GM12878 (cell line): ENCODE results near the gene DMD. TPM values are rescaled to one million over a fixed set of nuclear protein-coding genes. Genes with fewer than 3 reads are reported as not detected.

Source experiments
- EZH2 ChIP-seq: IDR thresholded peaks from 2 replicates; pipeline ENCODE4 v1.6.1; 2012; ENCODE audit warnings: low read depth, mild to moderate bottlenecking, control low read depth, inconsistent platforms, low read length, borderline replicate concordance; ENCODE audit not compliant: control insufficient read depth
- GATAD2B ChIP-seq: fragments of 450-650 bp; conservative IDR thresholded peaks from 2 replicates; pipeline ENCODE4 v1.6.1; 2017; ENCODE audit warnings: low read depth, mild to moderate bottlenecking, moderate library complexity
- NR2C1 ChIP-seq: fragments of 450-650 bp; IDR thresholded peaks from 2 replicates; pipeline ENCODE4 v1.6.1; 2017; ENCODE audit warnings: antibody characterized with exemption, mild to moderate bottlenecking, moderate library complexity
- SIX5 ChIP-seq: IDR thresholded peaks from 2 replicates; pipeline ENCODE4 v1.6.1; 2011; ENCODE audit warnings: mild to moderate bottlenecking, low read depth, low read length, moderate library complexity; ENCODE audit not compliant: severe bottlenecking
- SRF ChIP-seq, 2 experiments: IDR thresholded peaks; 2 replicates each; pipeline ENCODE4 v1.6.1; 2011; ENCODE audit warnings: low read depth in 2 of 2, low read length in 2 of 2, mild to moderate bottlenecking in 1 of 2, moderate library complexity in 1 of 2
- YY1 ChIP-seq: IDR thresholded peaks from 2 replicates; pipeline ENCODE4 v1.6.1; 2011; ENCODE audit warnings: low read depth, mild to moderate bottlenecking, low read length
- ZNF217 ChIP-seq: fragments of 450-650 bp; IDR thresholded peaks from 2 replicates; pipeline ENCODE4 v1.6.1; 2017; ENCODE audit warnings: antibody characterized with exemption, mild to moderate bottlenecking
- ZNF274 ChIP-seq: IDR thresholded peaks from one replicate; pipeline ENCODE4 v1.8.0; 2011; ENCODE audit not compliant: insufficient read length, insufficient read depth
- ZSCAN29 ChIP-seq: fragments of 450-650 bp; IDR thresholded peaks from 2 replicates; pipeline ENCODE4 v1.6.1; 2017; ENCODE audit warnings: mild to moderate bottlenecking, moderate library complexity
- polyA plus RNA-seq, 11 experiments: library from polyadenylated mRNA; depleted of rRNA in 4 of 11; unstranded in 6 of 11; stranded (reverse) in 5 of 11; fragments of >200 nt; fragmentation: Nextera tagmentation in 4 of 11; fragmentation: Illumina TruSeq in 1 of 11; extraction: Ambion mirVana in 4 of 11; extraction: Trizol in 1 of 11; gene quantifications; 1 replicate in 1 of 11; 2 replicates in 10 of 11; pipeline versions ENCODE4 v1.2.1 to v1.2.3, GENCODE V29; 2011 to 2016; ENCODE audit warnings: inconsistent platforms in 2 of 11, missing spikeins in 2 of 11, low read depth in 1 of 11
- total RNA-seq, 4 experiments: library from RNA; depleted of rRNA in 3 of 4; stranded (reverse); fragments of >200 nt in 3 of 4; fragmentation: Illumina TruSeq in 1 of 4; extraction: Trizol in 1 of 4; gene quantifications; 2 replicates each; pipeline versions ENCODE4 v1.2.1 to v1.2.3, GENCODE V29; 2013 to 2021
- TF ChIP-seq, protein P1 (sequence below): fragments of 450-650 bp; IDR thresholded peaks from 2 replicates; pipeline ENCODE4 v1.6.1; 2017; ENCODE audit warnings: borderline replicate concordance
- TF ChIP-seq, protein P2 (sequence below): fragments of 450-650 bp; formaldehyde crosslinking; IDR thresholded peaks from 2 replicates; pipeline ENCODE4 v1.4.0; 2020; ENCODE audit warnings: mild to moderate bottlenecking, moderate library complexity
- TF ChIP-seq, protein P3 (sequence below): IDR thresholded peaks from 2 replicates; pipeline ENCODE4 v1.6.1; 2011; ENCODE audit warnings: low read depth, mild to moderate bottlenecking, low read length, moderate library complexity, borderline replicate concordance; ENCODE audit errors: extremely low read depth

DMD gene
- total and polyA plus RNA-seq, 10 of the 15 experiments (the other 5 are each of a cell fraction or from before 2014, with no cell fraction given) = 1.4 to 24.3 (median 4.3) TPM

DNA sequence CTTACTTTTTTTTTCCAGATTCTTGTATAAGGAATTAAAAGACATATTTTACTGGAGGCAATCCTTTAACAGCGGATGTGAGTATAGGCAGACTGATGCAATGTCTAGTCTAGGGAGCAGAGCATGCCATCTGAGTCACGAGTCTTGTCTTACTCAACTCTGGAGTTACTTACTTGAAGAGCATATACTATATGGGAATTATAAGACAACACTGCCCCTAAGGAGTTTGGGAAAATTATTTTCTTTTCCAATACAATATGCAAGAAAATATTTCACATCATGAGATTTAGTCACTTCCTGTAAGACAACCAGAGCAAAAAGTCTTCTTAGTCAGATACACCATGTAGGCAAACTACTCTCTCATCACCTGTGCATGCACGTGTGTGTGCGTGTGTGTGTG lies 1602.2 kb downstream of the DMD start (continued):
- TF ChIP-seq EZH2 = no peak
- TF ChIP-seq SIX5 = no peak
- no peak for TF ChIP-seq SRF (IDR thresholded peaks at IDR 0.05; ENCODE audit: low read depth in 2 of 2, low read length in 2 of 2)
- no peak for TF ChIP-seq ZNF217
- TF ChIP-seq, protein P1, sequence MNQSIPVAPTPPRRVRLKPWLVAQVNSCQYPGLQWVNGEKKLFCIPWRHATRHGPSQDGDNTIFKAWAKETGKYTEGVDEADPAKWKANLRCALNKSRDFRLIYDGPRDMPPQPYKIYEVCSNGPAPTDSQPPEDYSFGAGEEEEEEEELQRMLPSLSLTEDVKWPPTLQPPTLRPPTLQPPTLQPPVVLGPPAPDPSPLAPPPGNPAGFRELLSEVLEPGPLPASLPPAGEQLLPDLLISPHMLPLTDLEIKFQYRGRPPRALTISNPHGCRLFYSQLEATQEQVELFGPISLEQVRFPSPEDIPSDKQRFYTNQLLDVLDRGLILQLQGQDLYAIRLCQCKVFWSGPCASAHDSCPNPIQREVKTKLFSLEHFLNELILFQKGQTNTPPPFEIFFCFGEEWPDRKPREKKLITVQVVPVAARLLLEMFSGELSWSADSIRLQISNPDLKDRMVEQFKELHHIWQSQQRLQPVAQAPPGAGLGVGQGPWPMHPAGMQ = no peak
- TF ChIP-seq YY1 = no peak
- no peak for TF ChIP-seq ZSCAN29
- no peak for TF ChIP-seq GATAD2B
- TF ChIP-seq, protein P2, sequence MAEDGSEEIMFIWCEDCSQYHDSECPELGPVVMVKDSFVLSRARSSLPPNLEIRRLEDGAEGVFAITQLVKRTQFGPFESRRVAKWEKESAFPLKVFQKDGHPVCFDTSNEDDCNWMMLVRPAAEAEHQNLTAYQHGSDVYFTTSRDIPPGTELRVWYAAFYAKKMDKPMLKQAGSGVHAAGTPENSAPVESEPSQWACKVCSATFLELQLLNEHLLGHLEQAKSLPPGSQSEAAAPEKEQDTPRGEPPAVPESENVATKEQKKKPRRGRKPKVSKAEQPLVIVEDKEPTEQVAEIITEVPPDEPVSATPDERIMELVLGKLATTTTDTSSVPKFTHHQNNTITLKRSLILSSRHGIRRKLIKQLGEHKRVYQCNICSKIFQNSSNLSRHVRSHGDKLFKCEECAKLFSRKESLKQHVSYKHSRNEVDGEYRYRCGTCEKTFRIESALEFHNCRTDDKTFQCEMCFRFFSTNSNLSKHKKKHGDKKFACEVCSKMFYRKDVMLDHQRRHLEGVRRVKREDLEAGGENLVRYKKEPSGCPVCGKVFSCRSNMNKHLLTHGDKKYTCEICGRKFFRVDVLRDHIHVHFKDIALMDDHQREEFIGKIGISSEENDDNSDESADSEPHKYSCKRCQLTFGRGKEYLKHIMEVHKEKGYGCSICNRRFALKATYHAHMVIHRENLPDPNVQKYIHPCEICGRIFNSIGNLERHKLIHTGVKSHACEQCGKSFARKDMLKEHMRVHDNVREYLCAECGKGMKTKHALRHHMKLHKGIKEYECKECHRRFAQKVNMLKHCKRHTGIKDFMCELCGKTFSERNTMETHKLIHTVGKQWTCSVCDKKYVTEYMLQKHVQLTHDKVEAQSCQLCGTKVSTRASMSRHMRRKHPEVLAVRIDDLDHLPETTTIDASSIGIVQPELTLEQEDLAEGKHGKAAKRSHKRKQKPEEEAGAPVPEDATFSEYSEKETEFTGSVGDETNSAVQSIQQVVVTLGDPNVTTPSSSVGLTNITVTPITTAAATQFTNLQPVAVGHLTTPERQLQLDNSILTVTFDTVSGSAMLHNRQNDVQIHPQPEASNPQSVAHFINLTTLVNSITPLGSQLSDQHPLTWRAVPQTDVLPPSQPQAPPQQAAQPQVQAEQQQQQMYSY = no peak
- TF ChIP-seq, protein P3, sequence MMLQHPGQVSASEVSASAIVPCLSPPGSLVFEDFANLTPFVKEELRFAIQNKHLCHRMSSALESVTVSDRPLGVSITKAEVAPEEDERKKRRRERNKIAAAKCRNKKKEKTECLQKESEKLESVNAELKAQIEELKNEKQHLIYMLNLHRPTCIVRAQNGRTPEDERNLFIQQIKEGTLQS = no peak
- TF ChIP-seq NR2C1 = no peak
- no peak for TF ChIP-seq ZNF274
